Nucleus accumbens (tissue), 56 donors: ENCODE measurements around the gene XYLT1.
A peak's percentile ranks its signal among the peaks of the same experiment; 100 is the strongest.

Source experiments
- DNase-seq, 56 donors: peaks; one replicate each; lab custom pipeline; 2025; lab: John Stamatoyannopoulos, UW

XYLT1 gene

DNA sequence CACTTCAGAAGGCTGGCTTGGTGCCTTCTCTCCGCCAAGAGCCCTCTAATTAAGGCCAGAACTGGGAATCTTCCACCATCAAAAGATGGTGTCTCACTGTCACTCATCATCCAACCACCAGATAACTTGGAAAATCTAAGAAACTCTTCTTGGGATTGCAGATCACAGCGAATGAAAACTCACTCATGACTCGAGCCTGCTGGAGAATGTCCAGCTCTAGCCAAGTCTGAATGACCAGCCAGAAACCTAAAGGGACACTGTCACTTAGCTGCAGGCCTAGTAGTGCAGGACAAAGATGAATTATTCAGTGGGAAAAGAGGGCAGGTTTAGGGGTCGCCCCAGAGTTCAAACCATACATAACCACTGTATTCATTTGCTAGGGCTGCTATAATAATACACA lies 107.8 kb downstream of the XYLT1 start:
- DNase-seq = no peak

- no peak for DNase-seq
Observed at GRCh38 chr16:17362183-17362582, 108.6 kb downstream of the XYLT1 start.

- no peak for DNase-seq
Observed at GRCh38 chr16:17360693-17361122, 110.1 kb downstream of the XYLT1 start.

DNA sequence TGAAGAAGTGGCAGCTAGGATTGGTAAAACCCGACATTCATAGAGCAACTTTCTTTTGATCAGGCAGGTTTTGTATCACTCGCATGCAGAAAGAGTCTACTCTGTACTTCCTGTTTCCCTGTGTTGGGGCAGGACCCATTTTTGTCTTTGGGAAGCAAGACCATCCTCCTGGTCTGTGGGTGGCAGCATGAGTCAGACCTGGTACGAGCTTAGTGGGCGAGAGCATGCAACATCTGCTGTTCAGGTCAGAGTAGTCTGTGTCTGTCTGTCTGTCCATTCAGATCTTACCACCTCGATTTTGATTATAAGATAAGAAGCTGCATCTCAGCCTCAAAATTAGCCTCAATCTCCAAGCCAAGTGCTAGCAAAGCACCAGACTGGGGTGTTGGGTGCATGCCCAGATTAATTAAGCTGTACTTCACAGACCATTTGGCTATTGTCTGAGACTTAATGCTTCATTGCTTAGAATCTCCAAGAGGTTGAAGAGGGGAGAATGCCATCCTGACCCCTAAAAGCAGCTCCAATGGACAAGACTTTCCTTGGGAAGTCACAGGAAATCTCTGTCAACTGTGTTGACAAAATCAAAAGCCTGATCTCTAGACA lies 110.9 kb downstream of the XYLT1 start:
- DNase-seq = peak in 7 of 56 donors; percentile 6 to 42 (median 11)

DNA sequence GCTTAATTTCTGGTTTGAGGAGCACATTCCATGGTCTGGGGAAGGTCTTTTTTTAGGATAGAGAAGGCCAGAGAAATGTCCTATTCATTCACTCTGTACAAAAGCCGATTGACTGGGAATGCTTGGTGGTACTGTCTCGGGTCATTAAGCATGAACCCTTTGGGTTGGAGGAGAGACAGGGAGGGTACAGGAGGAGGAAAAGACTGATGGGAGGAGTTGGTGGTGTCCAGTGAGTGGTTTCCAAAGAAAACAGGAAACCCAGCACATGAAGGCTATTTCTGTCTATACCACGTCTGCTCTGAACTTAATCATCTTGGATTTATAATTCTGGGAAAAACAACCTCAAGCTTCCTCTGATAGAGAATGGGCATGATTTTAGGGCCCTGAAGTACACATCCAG lies 111.9 kb downstream of the XYLT1 start:
- DNase-seq = no peak

GRCh38 chr16:17358355-17358754 lies 112.4 kb downstream of the XYLT1 start:
- no peak for DNase-seq

DNA sequence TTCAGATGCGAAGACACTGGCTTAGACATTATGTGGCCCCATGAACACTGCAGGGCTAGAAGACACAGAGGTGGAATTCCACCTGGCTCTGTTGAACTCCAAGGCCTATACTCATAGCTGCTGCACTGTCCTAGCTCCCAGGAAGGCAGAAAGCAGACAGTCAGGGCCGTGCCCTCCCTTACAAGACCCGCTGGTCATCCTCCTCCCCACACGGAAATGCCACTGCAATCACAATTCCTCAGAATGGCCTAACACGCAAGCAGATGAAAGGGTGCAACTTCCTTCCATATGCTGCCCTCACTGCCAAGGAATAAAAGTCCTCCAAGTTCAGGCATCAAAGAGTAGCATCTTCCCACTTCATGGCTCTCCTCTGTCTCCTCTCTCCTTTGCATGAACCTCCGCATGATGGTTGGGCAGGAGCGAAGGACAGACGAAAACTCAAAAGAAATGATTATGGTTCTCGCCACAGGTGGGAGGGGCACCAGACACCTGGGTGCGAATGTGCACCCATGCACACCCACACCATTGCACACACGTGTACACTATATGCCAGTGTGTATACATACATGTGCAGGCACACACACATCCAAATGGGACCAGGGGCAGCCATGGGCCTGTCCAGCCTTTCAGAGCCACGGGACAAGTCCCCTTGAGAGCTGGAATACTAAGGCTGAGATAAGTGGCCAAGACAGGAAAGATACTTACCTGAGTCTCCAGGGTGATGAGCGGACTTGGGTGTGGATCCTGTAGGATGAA lies 113.3 kb downstream of the XYLT1 start:
- no peak for DNase-seq

DNA sequence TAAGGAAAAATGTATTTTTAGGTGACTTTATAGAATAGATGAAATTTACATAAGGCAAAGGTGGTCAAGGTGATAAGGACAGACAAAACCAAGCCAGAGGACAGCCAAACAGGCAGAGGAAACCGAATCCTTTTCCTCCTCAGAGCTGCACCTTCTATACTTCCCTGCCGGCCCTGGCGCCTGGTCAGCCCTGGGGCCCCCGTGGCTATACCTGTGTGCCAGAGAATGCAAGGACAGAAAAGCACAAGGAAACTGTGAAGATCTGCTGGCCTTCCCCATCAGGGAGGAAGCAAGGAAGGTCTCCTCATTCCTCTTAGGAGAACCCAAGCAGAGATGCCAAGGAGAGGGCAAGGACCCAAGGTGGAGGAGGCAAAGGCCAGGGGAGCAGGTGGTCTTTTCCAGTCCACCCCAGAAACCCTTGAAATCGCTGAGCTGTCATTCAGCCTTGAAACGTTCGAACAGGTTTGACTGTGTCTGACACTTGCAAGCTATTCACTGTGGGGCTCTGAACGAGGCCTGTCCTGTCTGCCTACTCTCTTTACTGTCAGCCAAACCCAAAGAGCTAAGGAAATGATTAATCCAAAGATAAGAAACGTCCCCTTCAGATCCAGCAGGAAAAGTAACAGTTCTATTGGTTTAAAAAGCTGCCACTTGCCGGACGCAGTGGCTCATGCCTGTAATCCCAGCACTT lies 114.4 kb downstream of the XYLT1 start:
- DNase-seq = no peak

GRCh38 chr16:17354685-17355084 lies 116.1 kb downstream of the XYLT1 start:
- no peak for DNase-seq

GRCh38 chr16:17354141-17354601 lies 116.6 kb downstream of the XYLT1 start:
- no peak for DNase-seq

GRCh38 chr16:17353561-17353960 lies 117.2 kb downstream of the XYLT1 start:
- no peak for DNase-seq

DNA sequence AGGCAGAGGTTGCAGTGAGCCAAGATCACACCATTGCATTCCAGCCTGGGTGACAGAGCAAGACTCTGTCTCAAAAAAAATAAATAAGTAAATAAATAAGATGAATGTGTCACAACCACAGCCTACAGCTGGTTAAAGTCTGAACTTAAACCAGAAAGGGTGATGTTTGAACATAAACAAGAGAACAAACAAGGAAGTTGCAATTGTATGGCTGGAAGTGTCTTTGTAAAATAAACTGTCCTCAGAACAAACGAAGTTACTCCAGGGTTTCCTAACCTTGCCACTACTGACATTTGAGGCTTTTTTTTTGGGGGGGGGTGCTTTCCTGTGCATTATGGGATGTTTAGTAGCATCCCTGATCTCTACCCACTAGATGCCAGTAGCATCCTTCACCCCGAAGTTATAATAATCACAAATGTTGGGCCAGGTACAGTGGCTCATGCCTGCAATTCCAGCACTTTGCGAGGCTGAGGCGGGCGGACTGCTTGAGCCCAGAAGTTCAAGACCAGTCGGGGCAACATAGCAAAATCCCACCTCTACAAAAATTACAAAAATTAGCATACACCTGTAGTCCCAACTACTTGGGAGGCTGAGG lies 119.2 kb downstream of the XYLT1 start:
- no peak for DNase-seq

DNA sequence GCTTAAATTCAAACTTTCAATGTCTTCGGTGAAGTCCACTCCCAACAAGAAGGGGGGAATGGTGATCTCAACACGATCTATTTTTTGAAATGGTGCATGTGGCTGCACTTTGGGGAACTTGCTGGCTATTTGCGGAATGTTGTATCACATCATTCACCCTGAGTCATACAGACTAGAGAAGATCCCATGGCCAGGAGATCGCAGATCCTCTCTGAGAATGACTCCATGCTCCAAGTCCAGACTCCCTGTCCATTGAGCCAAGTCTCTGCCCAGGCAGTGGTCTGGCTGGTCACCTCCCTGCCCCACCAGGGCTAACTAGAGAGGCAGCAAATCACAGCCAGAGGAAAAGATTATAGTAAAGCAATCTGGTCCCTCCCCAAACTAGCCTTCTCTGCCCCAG lies 120.6 kb downstream of the XYLT1 start:
- DNase-seq = no peak

- no peak for DNase-seq
Observed at GRCh38 chr16:17348826-17349225, 121.9 kb downstream of the XYLT1 start.

GRCh38 chr16:17348042-17348783 lies 122.5 kb downstream of the XYLT1 start:
- no peak for DNase-seq

- peak in 1 of 56 donors; percentile 29 for DNase-seq
Observed at GRCh38 chr16:17347624-17348023, 123.1 kb downstream of the XYLT1 start.

- DNase-seq = no peak
Observed at GRCh38 chr16:17346621-17347569, 123.9 kb downstream of the XYLT1 start.

DNA sequence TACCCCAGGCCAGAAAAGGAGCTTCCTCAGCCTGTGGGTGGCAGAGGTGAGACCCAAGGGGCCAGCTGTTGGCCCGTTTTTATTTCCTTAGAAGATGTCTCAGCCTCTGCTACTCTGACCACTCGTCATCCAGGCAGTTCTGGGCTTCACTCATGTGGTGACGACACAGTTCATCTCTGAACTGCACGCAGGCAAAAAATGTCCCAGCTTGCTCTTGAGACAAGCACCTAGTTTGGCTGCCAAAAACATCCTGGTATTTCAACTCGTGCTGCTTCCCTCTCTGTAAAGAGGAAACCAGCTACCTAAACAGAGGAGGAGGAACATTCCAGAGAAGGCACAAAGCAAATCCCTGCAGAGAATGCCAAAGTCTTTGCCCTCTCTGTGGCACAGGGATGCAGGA lies 125.7 kb downstream of the XYLT1 start:
- DNase-seq = no peak

GRCh38 chr16:17343728-17344127 lies 127.0 kb downstream of the XYLT1 start:
- no peak for DNase-seq
